ENCODE results near the gene PLA2R1.

Gene PLA2R1

GRCh38 chr2:160053946-160054345 lies 8.5 kb downstream of the PLA2R1 start:
- Histone ChIP-seq H2BK12ac (ENCODE audit: low read length in 2 of 2) (no peak overlapping the region), H4K91ac (ENCODE audit: low read length) (no peak overlapping the region), H3K9me3 (ENCODE audit: control insufficient read depth, low read length) (no peaks in the 10 kb centered on the region), H2AFZ (ENCODE audit: low read depth, low read length) (no peak overlapping the region), H3K27ac (ENCODE audit: low read length, poor library complexity, severe bottlenecking) (no peak overlapping the region), H2BK15ac (ENCODE audit: low read depth, poor library complexity, severe bottlenecking) (no peak overlapping the region), H3K18ac (ENCODE audit: low read depth in 1 of 2, low read length in 2 of 2) (no peak overlapping the region), H3K36me3 (ENCODE audit: control insufficient read depth in 1 of 2, insufficient read depth in 2 of 2, low read depth in 1 of 2, low read length in 2 of 2) (peaks cover 3 to 5% of the 10 kb centered on the region in 2 experiments), H3K4ac (ENCODE audit: low read depth in 1 of 2, low read length in 2 of 2) (no peak overlapping the region), H3K23ac (ENCODE audit: low read length in 2 of 2) (no peak overlapping the region), H2AK5ac (ENCODE audit: low read length, severe bottlenecking) (no peak overlapping the region), H3K27me3 (ENCODE audit: control insufficient read depth in 1 of 2, insufficient read depth in 1 of 2, low read length in 2 of 2) (no peaks in the 10 kb centered on the region), H3K4me1 (ENCODE audit: control insufficient read depth, insufficient read depth, low read depth, low read length) (peaks cover 4% of the 10 kb centered on the region), H3K14ac (ENCODE audit: low read length in 2 of 2) (no peak overlapping the region), H2BK120ac (ENCODE audit: low read depth, low read length) (no peak overlapping the region), H3K9ac (ENCODE audit: low read length) (no peak overlapping the region), H3K79me1 (replicated peaks; ENCODE audit: low read length, poor library complexity, severe bottlenecking) (peaks cover 42% of the 10 kb centered on the region), H3K4me3 (ENCODE audit: insufficient read depth in 1 of 2, low read depth in 1 of 2, low read length in 2 of 2) (no peak overlapping the region), H2BK5ac (ENCODE audit: low read depth, low read length, poor library complexity, severe bottlenecking) (no peak overlapping the region), H3K4me2 (ENCODE audit: low read length, poor library complexity, severe bottlenecking) (no peak overlapping the region), H4K8ac (ENCODE audit: low read length) (no peak overlapping the region)
- DNase-seq = no peak
- 86% methylated on average over 1 of the region's 2 CpGs for WGBS

- H2AK5ac ChIP-seq (ENCODE audit: low read length, severe bottlenecking) = no peak overlapping the region
- no peak overlapping the region for H2BK15ac ChIP-seq (ENCODE audit: low read depth, poor library complexity, severe bottlenecking)
- no peak overlapping the region for H3K18ac ChIP-seq (ENCODE audit: low read depth in 1 of 2, low read length in 2 of 2)
- H4K8ac ChIP-seq (ENCODE audit: low read length) = no peak overlapping the region
- no peak overlapping the region for H3K4ac ChIP-seq (ENCODE audit: low read depth in 1 of 2, low read length in 2 of 2)
- H3K4me2 ChIP-seq (ENCODE audit: low read length, poor library complexity, severe bottlenecking) = no peak overlapping the region
- H3K27ac ChIP-seq (ENCODE audit: low read length, poor library complexity, severe bottlenecking) = no peak overlapping the region
- no peak overlapping the region for H3K14ac ChIP-seq (ENCODE audit: low read length in 2 of 2)
- peaks cover 33% of the 10 kb centered on the region for H3K79me1 ChIP-seq (replicated peaks; ENCODE audit: low read length, poor library complexity, severe bottlenecking)
- WGBS = 86% methylated on average over 1 of the region's 2 CpGs
- H3K9me3 ChIP-seq (ENCODE audit: control insufficient read depth, low read length) = no peaks in the 10 kb centered on the region
- H3K4me3 ChIP-seq (ENCODE audit: insufficient read depth in 1 of 2, low read depth in 1 of 2, low read length in 2 of 2) = no peak overlapping the region
- no peak overlapping the region for H4K91ac ChIP-seq (ENCODE audit: low read length)
- H2AFZ ChIP-seq (ENCODE audit: low read depth, low read length) = no peak overlapping the region
- H3K9ac ChIP-seq (ENCODE audit: low read length) = no peak overlapping the region
- peaks cover under 1 to 3% of the 10 kb centered on the region in 2 experiments for H3K36me3 ChIP-seq (ENCODE audit: control insufficient read depth in 1 of 2, insufficient read depth in 2 of 2, low read depth in 1 of 2, low read length in 2 of 2)
- H2BK5ac ChIP-seq (ENCODE audit: low read depth, low read length, poor library complexity, severe bottlenecking) = no peak overlapping the region
- no peaks in the 10 kb centered on the region for H3K27me3 ChIP-seq (ENCODE audit: control insufficient read depth in 1 of 2, insufficient read depth in 1 of 2, low read length in 2 of 2)
- no peak overlapping the region for H3K23ac ChIP-seq (ENCODE audit: low read length in 2 of 2)
- H2BK120ac ChIP-seq (ENCODE audit: low read depth, low read length) = no peak overlapping the region
- no peak overlapping the region for H2BK12ac ChIP-seq (ENCODE audit: low read length in 2 of 2)
- H3K4me1 ChIP-seq (ENCODE audit: control insufficient read depth, insufficient read depth, low read depth, low read length) = peaks cover 1% of the 10 kb centered on the region
- no peak for DNase-seq
These were observed 9.9 kb downstream of the PLA2R1 start for GRCh38 chr2:160052531-160052930.

GRCh38 chr2:160051371-160051800 lies 11.0 kb downstream of the PLA2R1 start:
- H3K4me3 ChIP-seq (ENCODE audit: insufficient read depth in 1 of 2, low read depth in 1 of 2, low read length in 2 of 2) = no peak overlapping the region
- no peak overlapping the region for H3K18ac ChIP-seq (ENCODE audit: low read depth in 1 of 2, low read length in 2 of 2)
- peaks cover 25% of the 10 kb centered on the region for H3K79me1 ChIP-seq (replicated peaks; ENCODE audit: low read length, poor library complexity, severe bottlenecking)
- no peak overlapping the region for H2BK12ac ChIP-seq (ENCODE audit: low read length in 2 of 2)
- no peak overlapping the region for H2BK120ac ChIP-seq (ENCODE audit: low read depth, low read length)
- no peak overlapping the region for H3K14ac ChIP-seq (ENCODE audit: low read length in 2 of 2)
- no peak overlapping the region for H4K91ac ChIP-seq (ENCODE audit: low read length)
- H3K4me2 ChIP-seq (ENCODE audit: low read length, poor library complexity, severe bottlenecking) = no peak overlapping the region
- no peak overlapping the region for H3K9ac ChIP-seq (ENCODE audit: low read length)
- no peak overlapping the region for H3K27ac ChIP-seq (ENCODE audit: low read length, poor library complexity, severe bottlenecking)
- no peak overlapping the region for H2AK5ac ChIP-seq (ENCODE audit: low read length, severe bottlenecking)
- peak overlapping the region; percentile 42 for H4K8ac ChIP-seq (ENCODE audit: low read length)
- no peaks in the 10 kb centered on the region for H3K27me3 ChIP-seq (ENCODE audit: control insufficient read depth in 1 of 2, insufficient read depth in 1 of 2, low read length in 2 of 2)
- no peak overlapping the region for H3K4ac ChIP-seq (ENCODE audit: low read depth in 1 of 2, low read length in 2 of 2)
- no peak overlapping the region for H2BK15ac ChIP-seq (ENCODE audit: low read depth, poor library complexity, severe bottlenecking)
- 91% methylated on average over 3 of the region's 3 CpGs for WGBS
- no peak overlapping the region for H3K23ac ChIP-seq (ENCODE audit: low read length in 2 of 2)
- H2BK5ac ChIP-seq (ENCODE audit: low read depth, low read length, poor library complexity, severe bottlenecking) = no peak overlapping the region
- no peaks in the 10 kb centered on the region for H3K4me1 ChIP-seq (ENCODE audit: control insufficient read depth, insufficient read depth, low read depth, low read length)
- H3K9me3 ChIP-seq (ENCODE audit: control insufficient read depth, low read length) = no peaks in the 10 kb centered on the region
- H2AFZ ChIP-seq (ENCODE audit: low read depth, low read length) = no peak overlapping the region
- DNase-seq = no peak
- peaks cover 0 to 3% of the 10 kb centered on the region in 2 experiments for H3K36me3 ChIP-seq (ENCODE audit: control insufficient read depth in 1 of 2, insufficient read depth in 2 of 2, low read depth in 1 of 2, low read length in 2 of 2)

- H3K14ac ChIP-seq (ENCODE audit: low read length in 2 of 2) = no peak overlapping the region
- no peak for DNase-seq
- no peak overlapping the region for H3K23ac ChIP-seq (ENCODE audit: low read length in 2 of 2)
- H3K4me3 ChIP-seq (ENCODE audit: insufficient read depth in 1 of 2, low read depth in 1 of 2, low read length in 2 of 2) = no peak overlapping the region
- H2BK5ac ChIP-seq (ENCODE audit: low read depth, low read length, poor library complexity, severe bottlenecking) = no peak overlapping the region
- H2BK15ac ChIP-seq (ENCODE audit: low read depth, poor library complexity, severe bottlenecking) = no peak overlapping the region
- peaks cover 5 to 11% of the 10 kb centered on the region in 2 experiments for H3K36me3 ChIP-seq (ENCODE audit: control insufficient read depth in 1 of 2, insufficient read depth in 2 of 2, low read depth in 1 of 2, low read length in 2 of 2)
- H4K8ac ChIP-seq (ENCODE audit: low read length) = no peak overlapping the region
- H2BK12ac ChIP-seq (ENCODE audit: low read length in 2 of 2) = no peak overlapping the region
- H3K79me1 ChIP-seq (replicated peaks; ENCODE audit: low read length, poor library complexity, severe bottlenecking) = peaks cover 30% of the 10 kb centered on the region
- H2AK5ac ChIP-seq (ENCODE audit: low read length, severe bottlenecking) = no peak overlapping the region
- no peak overlapping the region for H3K4me2 ChIP-seq (ENCODE audit: low read length, poor library complexity, severe bottlenecking)
- H2BK120ac ChIP-seq (ENCODE audit: low read depth, low read length) = no peak overlapping the region
- H3K27ac ChIP-seq (ENCODE audit: low read length, poor library complexity, severe bottlenecking) = no peak overlapping the region
- WGBS = 98% methylated on average over 3 of the region's 3 CpGs
- H3K4me1 ChIP-seq (ENCODE audit: control insufficient read depth, insufficient read depth, low read depth, low read length) = no peaks in the 10 kb centered on the region
- H3K27me3 ChIP-seq (ENCODE audit: control insufficient read depth in 1 of 2, insufficient read depth in 1 of 2, low read length in 2 of 2) = no peaks in the 10 kb centered on the region
- H2AFZ ChIP-seq (ENCODE audit: low read depth, low read length) = no peak overlapping the region
- H3K4ac ChIP-seq (ENCODE audit: low read depth in 1 of 2, low read length in 2 of 2) = no peak overlapping the region
- no peak overlapping the region for H4K91ac ChIP-seq (ENCODE audit: low read length)
- no peak overlapping the region for H3K18ac ChIP-seq (ENCODE audit: low read depth in 1 of 2, low read length in 2 of 2)
- no peaks in the 10 kb centered on the region for H3K9me3 ChIP-seq (ENCODE audit: control insufficient read depth, low read length)
- no peak overlapping the region for H3K9ac ChIP-seq (ENCODE audit: low read length)
These were observed 12.3 kb downstream of the PLA2R1 start for GRCh38 chr2:160050147-160050546.
